Aorta (tissue), 5 donors: ENCODE data around the gene IL22RA2. TPM values are rescaled to one million over a fixed set of nuclear protein-coding genes. Genes with fewer than 3 reads are reported as not detected.

ENCODE experiments used
- ATAC-seq: fragments of 200-7000 bp; cut with Tn5 transposase; one replicate; pipeline ENCODE4 v1.9.1; 2022; ENCODE audit warnings: moderate library complexity; ENCODE audit not compliant: low FRiP score
- DNase-seq, 2 donors: peaks; one replicate each; pipeline ENCODE4 v3.0.0-alpha.2; 2020
- H3K27ac ChIP-seq, 2 donors: one replicate each; pipeline ENCODE4 v1.5.1; 2013; ENCODE audit warnings: low read length in 2 of 2, mild to moderate bottlenecking in 2 of 2, moderate library complexity in 2 of 2, control low read depth in 1 of 2, inconsistent platforms in 1 of 2, low read depth in 1 of 2
- H3K27me3 ChIP-seq, 2 donors: one replicate each; pipeline ENCODE4 v1.6.1; 2013; ENCODE audit warnings: control low read depth in 1 of 2, low read length in 1 of 2, mild to moderate bottlenecking in 1 of 2, moderate library complexity in 1 of 2; ENCODE audit not compliant: insufficient read depth in 2 of 2, control insufficient read depth in 1 of 2
- H3K36me3 ChIP-seq, 2 donors: one replicate each; pipeline ENCODE4 v1.6.1; 2013; ENCODE audit warnings: control low read depth in 1 of 2, low read length in 1 of 2, mild to moderate bottlenecking in 1 of 2; ENCODE audit not compliant: insufficient read depth in 2 of 2, control insufficient read depth in 1 of 2
- H3K4me1 ChIP-seq, 2 donors: one replicate each; pipeline ENCODE4 v1.6.1; 2013; ENCODE audit warnings: low read length in 2 of 2, control low read depth in 1 of 2, mild to moderate bottlenecking in 1 of 2, moderate library complexity in 1 of 2; ENCODE audit not compliant: insufficient read depth in 2 of 2, control insufficient read depth in 1 of 2
- H3K4me3 ChIP-seq, 2 donors: one replicate each; pipeline ENCODE4 v1.5.1; 2013; ENCODE audit warnings: low read length in 2 of 2, control low read depth in 1 of 2, mild to moderate bottlenecking in 1 of 2
- H3K9me3 ChIP-seq: one replicate; pipeline ENCODE4 v1.6.1; 2013; ENCODE audit warnings: mild to moderate bottlenecking, low read length; ENCODE audit not compliant: control insufficient read depth
- WGBS, 2 donors: extraction: QIAGEN DNeasy Blood & Tissue Kit; methylation state at CpG; one replicate each; pipeline ENCODE4 v1.1.7; 2013; 5-methylcytosine and 5-hydroxymethylcytosine counted together
- intact Hi-C, 2 donors: fragments of 100-400 bp; cut with DNase I; formaldehyde crosslinking; loops; one replicate each; pipeline versions ENCODE4 v1.14.2 to v1.15.0; 2022
- polyA plus RNA-seq, 2 donors: library from polyadenylated mRNA; stranded (reverse); fragments of 200-250 nt; gene quantifications; one replicate each; pipeline ENCODE4 v1.2.3, GENCODE V29; 2013
- total RNA-seq, 2 donors: library from RNA; stranded (reverse); fragmentation: NEBNext Ultra II Directional; extraction: Animal tissue kit (Norgen Biotek cat#: 25700); gene quantifications; one replicate each; pipeline ENCODE4 v1.2.1, GENCODE V29; 2021
- donor health status: healthy with polysubstance abuse.
- donor health status: Bipolar disorder and iron deficiency.
- donor health status: DM: no; HTN: no; CAD: no.
- donor health status: DM: no; HTN: no; CAD: no.
- donor health status: DM: yes; HTN: yes; CAD: no.

Gene IL22RA2
- total and polyA plus RNA-seq, 4 donors = not detected

- ATAC-seq = no peak
- WGBS, 2 donors = 46 to 59% methylated on average over 1 of the region's 1 CpG
- intact Hi-C loops = no loop called here
Observed at GRCh38 chr6:137191670-137192069, 18.2 kb upstream of the IL22RA2 start.

GRCh38 chr6:137191236-137191635 is 17.8 kb upstream of the IL22RA2 start:
- intact Hi-C loops = no loop called here
- peaks cover 0 to 3% of the 10 kb centered on the region in 2 donors for H3K4me1 ChIP-seq
- no peak for ATAC-seq
- 83 to 85% methylated on average over 3 of the region's 3 CpGs for WGBS, 2 donors
- no peak overlapping the region for H3K27ac ChIP-seq
- no peaks in the 10 kb centered on the region for H3K9me3 ChIP-seq
- DNase-seq = no peak
- H3K4me3 ChIP-seq = no peak overlapping the region
- no peaks in the 10 kb centered on the region for H3K36me3 ChIP-seq
- no peaks in the 10 kb centered on the region for H3K27me3 ChIP-seq

More at GRCh38 chr6:137191670-137192069, 18.2 kb upstream of the IL22RA2 start:
- H3K9me3 ChIP-seq = no peaks in the 10 kb centered on the region
- no peak for DNase-seq
- no peak overlapping the region for H3K4me3 ChIP-seq
- H3K4me1 ChIP-seq = peaks cover 0 to 3% of the 10 kb centered on the region in 2 donors
- H3K27ac ChIP-seq = no peak overlapping the region
- no peaks in the 10 kb centered on the region for H3K36me3 ChIP-seq
- no peaks in the 10 kb centered on the region for H3K27me3 ChIP-seq

- ATAC-seq (no peak), DNase-seq (no peak)
- whole genome bisulfite sequencing, 2 donors = 92 to 95% methylated on average over 5 of the region's 5 CpGs
- Histone ChIP-seq H3K9me3 (no peaks in the 10 kb centered on the region), H3K4me3 (no peak overlapping the region), H3K27me3 (no peaks in the 10 kb centered on the region), H3K27ac (no peak overlapping the region), H3K36me3 (no peaks in the 10 kb centered on the region), H3K4me1 (peaks cover 0 to 3% of the 10 kb centered on the region in 2 donors)
- intact Hi-C loops = no loop called here
Observed at GRCh38 chr6:137190583-137191094, 17.2 kb upstream of the IL22RA2 start.

- H3K27ac ChIP-seq = no peak overlapping the region
- 83 to 86% methylated on average over 5 of the region's 5 CpGs for WGBS, 2 donors
- no peak overlapping the region for H3K4me3 ChIP-seq
- peaks cover 0 to 3% of the 10 kb centered on the region in 2 donors for H3K4me1 ChIP-seq
- peaks cover 5% of the 10 kb centered on the region for H3K9me3 ChIP-seq
- DNase-seq (no peak), ATAC-seq (no peak)
- H3K27me3 ChIP-seq = no peaks in the 10 kb centered on the region
- intact Hi-C loops = no loop called here
- H3K36me3 ChIP-seq = no peaks in the 10 kb centered on the region
Observed at GRCh38 chr6:137188855-137189254, 15.4 kb upstream of the IL22RA2 start.

- Histone ChIP-seq H3K27me3 (no peaks in the 10 kb centered on the region), H3K9me3 (peaks cover 5% of the 10 kb centered on the region), H3K36me3 (no peaks in the 10 kb centered on the region), H3K4me1 (no peaks in the 10 kb centered on the region), H3K4me3 (no peak overlapping the region), H3K27ac (no peak overlapping the region)
- WGBS, 2 donors = 84 to 85% methylated on average over 3 of the region's 3 CpGs
- ATAC-seq = no peak
- DNase-seq = no peak
- intact Hi-C loops = no loop called here
Observed at GRCh38 chr6:137185290-137185689, 11.8 kb upstream of the IL22RA2 start.

GRCh38 chr6:137182654-137183073 is 9.2 kb upstream of the IL22RA2 start:
- ATAC-seq (no peak), DNase-seq (no peak)
- H3K36me3 ChIP-seq = no peaks in the 10 kb centered on the region
- H3K27ac ChIP-seq = no peak overlapping the region
- peaks cover 5% of the 10 kb centered on the region for H3K9me3 ChIP-seq
- intact Hi-C loops = no loop called here
- H3K4me3 ChIP-seq = no peak overlapping the region
- no peaks in the 10 kb centered on the region for H3K4me1 ChIP-seq
- H3K27me3 ChIP-seq = no peaks in the 10 kb centered on the region

- 73 to 77% methylated on average over 3 of the region's 3 CpGs for WGBS, 2 donors
- Histone ChIP-seq H3K4me1 (no peaks in the 10 kb centered on the region), H3K27ac (no peak overlapping the region), H3K27me3 (no peaks in the 10 kb centered on the region), H3K36me3 (no peaks in the 10 kb centered on the region), H3K4me3 (no peak overlapping the region), H3K9me3 (peaks cover 5% of the 10 kb centered on the region)
- ATAC-seq = no peak
- intact Hi-C loops = no loop called here
- no peak for DNase-seq
Observed at GRCh38 chr6:137181891-137182653, 8.6 kb upstream of the IL22RA2 start.

GRCh38 chr6:137177611-137178010 is 4.2 kb upstream of the IL22RA2 start:
- WGBS, 2 donors = 90 to 92% methylated on average over 1 of the region's 1 CpG
- Histone ChIP-seq H3K27ac (no peak overlapping the region), H3K4me3 (no peak overlapping the region), H3K4me1 (no peaks in the 10 kb centered on the region), H3K36me3 (no peaks in the 10 kb centered on the region), H3K9me3 (no peaks in the 10 kb centered on the region), H3K27me3 (no peaks in the 10 kb centered on the region)
- intact Hi-C loops = no loop called here
- no peak for DNase-seq
- ATAC-seq = no peak

- no peaks in the 10 kb centered on the region for H3K36me3 ChIP-seq
- no peaks in the 10 kb centered on the region for H3K9me3 ChIP-seq
- H3K4me1 ChIP-seq = no peaks in the 10 kb centered on the region
- no peak overlapping the region for H3K27ac ChIP-seq
- DNase-seq = no peak
- 90 to 93% methylated on average over 5 of the region's 5 CpGs for WGBS, 2 donors
- intact Hi-C loops = no loop called here
- no peaks in the 10 kb centered on the region for H3K27me3 ChIP-seq
- no peak overlapping the region for H3K4me3 ChIP-seq
- no peak for ATAC-seq
Observed at GRCh38 chr6:137176729-137177128, 3.3 kb upstream of the IL22RA2 start.
